Upper lobe of left lung (tissue), 6 donors: ENCODE data around the gene PCGF3. TPM values are rescaled to one million over a fixed set of nuclear protein-coding genes. Genes with fewer than 3 reads are reported as not detected.

Experiments used
- ATAC-seq, 2 donors: fragments of 200-7000 bp; cut with Tn5 transposase; one replicate each; pipeline ENCODE4 v1.9.1; 2022; ENCODE audit warnings: mild to moderate bottlenecking in 2 of 2, moderate library complexity in 2 of 2; ENCODE audit not compliant: low FRiP score in 2 of 2
- DNase-seq, 2 donors: peaks; one replicate each; pipeline ENCODE4 v3.0.0-alpha.2; 2019 to 2020
- H3K27ac ChIP-seq, 4 donors: fragments of 200-600 bp; sonication (generic); one replicate each; pipeline ENCODE4 v1.5.1; 2016 to 2019
- H3K27me3 ChIP-seq, 4 donors: fragments of 200-600 bp; sonication (generic); one replicate each; pipeline ENCODE4 v1.5.1; 2017 to 2019
- H3K36me3 ChIP-seq, 4 donors: fragments of 200-600 bp; sonication (generic); one replicate each; pipeline ENCODE4 v1.5.1; 2016 to 2019
- H3K4me1 ChIP-seq, 4 donors: fragments of 200-600 bp; sonication (generic); one replicate each; pipeline ENCODE4 v1.5.1; 2018 to 2019
- H3K4me3 ChIP-seq, 4 donors: fragments of 200-600 bp; sonication (generic); one replicate each; pipeline ENCODE4 v1.5.1; 2017 to 2019; ENCODE audit warnings: mild to moderate bottlenecking in 2 of 4, moderate library complexity in 1 of 4
- H3K9me3 ChIP-seq, 4 donors: fragments of 200-600 bp; sonication (generic); one replicate each; pipeline ENCODE4 v1.5.1; 2018 to 2019
- EP300 ChIP-seq, 4 donors: sonication (generic); formaldehyde crosslinking; IDR thresholded peaks; one replicate each; pipeline ENCODE4 v1.5.1; 2017; ENCODE audit warnings: antibody characterized with exemption in 4 of 4, control low read depth in 2 of 4
- POLR2A ChIP-seq, 4 donors: fragments of 450-650 bp; IDR thresholded peaks; one replicate each; pipeline ENCODE4 v1.5.1; 2016 to 2017; ENCODE audit warnings: antibody characterized with exemption in 4 of 4, mild to moderate bottlenecking in 2 of 4
- POLR2AphosphoS5 ChIP-seq, 2 donors: sonication (generic); formaldehyde crosslinking; IDR thresholded peaks; one replicate each; pipeline ENCODE4 v1.5.1; 2017; ENCODE audit warnings: antibody characterized with exemption in 2 of 2
- WGBS, 2 donors: methylation state at CpG; one replicate each; pipeline ENCODE4 v1.1.5; 2017 to 2018; 5-methylcytosine and 5-hydroxymethylcytosine counted together
- total RNA-seq, 6 donors: library from RNA; depleted of rRNA in 4 of 6; stranded (reverse); fragments of >200 nt in 4 of 6; gene quantifications; one replicate each; pipeline versions ENCODE4 v1.1.0 to v1.2.1, GENCODE V29; 2016 to 2021
- TF ChIP-seq, protein P1 (sequence below), 6 experiments: fragments of 450-650 bp in 4 of 6; fragments of 200-600 bp in 2 of 6; sonication (generic) in 2 of 6; IDR thresholded peaks; one replicate each; pipeline ENCODE4 v1.5.1; 2016 to 2019; ENCODE audit warnings: antibody characterized with exemption in 6 of 6
- donor health status: DM: no; HTN: no; CAD: no; lungs with moderate emphysema.
- donor health status: DM: no; HTN: yes; CAD: no; lungs with severe emphysema.

The PCGF3 gene
- total RNA-seq, 6 donors from 2014 or later: 36.4 to 150 (median 41.0) TPM

DNA sequence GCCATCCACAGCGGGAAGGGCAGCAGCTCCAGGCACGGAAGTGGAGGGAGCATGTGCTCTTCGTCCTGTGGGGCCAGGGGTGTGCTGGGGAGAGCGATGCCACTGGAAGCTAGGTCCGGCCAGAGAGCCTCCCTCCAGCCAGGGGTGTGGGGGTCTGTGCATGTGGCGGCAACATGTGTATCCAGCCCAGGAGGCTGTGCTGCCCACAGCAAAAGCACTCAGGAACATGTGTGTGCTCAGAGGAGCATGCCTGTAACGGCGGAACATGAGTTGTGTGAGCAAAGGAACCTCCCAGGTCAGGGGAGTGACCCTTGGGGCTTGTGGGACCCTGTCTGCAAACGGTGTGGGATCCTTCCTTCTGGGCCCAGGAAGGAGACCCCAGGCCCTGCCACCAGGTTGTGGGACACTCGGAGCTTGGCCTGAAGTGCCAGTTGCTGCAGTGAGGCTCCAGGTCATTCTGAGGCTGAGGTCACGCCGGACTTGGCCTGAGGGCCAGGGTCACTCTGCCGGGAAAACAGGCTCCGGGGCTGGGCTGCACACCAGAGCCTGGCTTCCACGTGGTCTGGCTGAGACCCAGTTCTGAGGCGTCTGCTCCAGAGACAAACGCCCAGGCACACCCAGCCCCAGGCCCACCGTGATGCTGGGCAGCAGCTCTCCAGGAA, 83.1 kb downstream of the PCGF3 start:
- peaks cover 0 to 50% (median 31%) of the 10 kb centered on the region in 4 donors for H3K27me3 ChIP-seq
- no peak overlapping the region for H3K4me3 ChIP-seq
- DNase-seq: no peak

DNA sequence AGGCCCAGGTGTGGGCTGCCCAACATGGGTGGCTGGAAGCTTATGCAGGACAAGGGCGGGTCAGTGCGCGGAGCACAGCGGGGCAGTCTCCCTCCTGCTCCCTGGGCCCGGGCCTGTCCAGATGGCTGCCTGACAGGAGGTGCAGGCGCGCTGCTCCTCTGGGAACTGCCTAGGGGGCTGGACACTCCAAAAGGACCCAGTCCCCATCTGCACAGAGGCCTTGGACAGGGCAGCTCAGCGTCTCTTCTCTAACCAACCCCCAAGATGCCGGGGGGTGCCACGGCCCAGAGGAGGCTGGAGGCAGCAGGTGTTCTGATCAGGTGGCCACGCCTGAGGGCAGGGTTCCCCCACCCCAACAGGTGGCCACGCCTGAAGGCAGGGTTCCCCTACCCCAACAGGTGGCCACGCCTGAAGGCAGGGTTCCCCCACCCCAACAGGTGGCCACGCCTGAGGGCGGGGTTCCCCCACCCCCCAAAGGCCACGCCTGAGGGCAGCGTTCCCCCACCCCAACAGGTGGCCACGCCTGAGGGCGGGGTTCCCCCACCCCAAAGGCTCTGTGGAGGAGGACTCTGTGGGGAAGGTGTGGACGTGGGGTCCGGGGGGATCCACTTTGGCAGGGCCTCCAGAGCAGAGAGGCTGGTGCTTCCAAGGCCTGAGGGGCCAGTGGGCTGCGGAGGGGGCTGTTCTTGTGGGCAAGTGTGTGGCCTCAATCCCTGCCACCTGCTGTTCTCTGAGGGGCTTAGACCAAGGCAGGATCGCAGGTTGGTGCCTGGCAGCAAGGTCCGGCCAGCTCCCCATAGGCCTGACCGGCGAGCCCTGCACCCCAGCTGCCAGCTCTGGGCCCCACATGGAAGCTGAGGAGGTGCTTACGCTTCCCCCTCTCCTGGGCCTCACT, 84.2 kb downstream of the PCGF3 start:
- ATAC-seq: no peak

More for the DNA sequence above, 83.1 kb downstream of the PCGF3 start:
- TF ChIP-seq, protein P1, sequence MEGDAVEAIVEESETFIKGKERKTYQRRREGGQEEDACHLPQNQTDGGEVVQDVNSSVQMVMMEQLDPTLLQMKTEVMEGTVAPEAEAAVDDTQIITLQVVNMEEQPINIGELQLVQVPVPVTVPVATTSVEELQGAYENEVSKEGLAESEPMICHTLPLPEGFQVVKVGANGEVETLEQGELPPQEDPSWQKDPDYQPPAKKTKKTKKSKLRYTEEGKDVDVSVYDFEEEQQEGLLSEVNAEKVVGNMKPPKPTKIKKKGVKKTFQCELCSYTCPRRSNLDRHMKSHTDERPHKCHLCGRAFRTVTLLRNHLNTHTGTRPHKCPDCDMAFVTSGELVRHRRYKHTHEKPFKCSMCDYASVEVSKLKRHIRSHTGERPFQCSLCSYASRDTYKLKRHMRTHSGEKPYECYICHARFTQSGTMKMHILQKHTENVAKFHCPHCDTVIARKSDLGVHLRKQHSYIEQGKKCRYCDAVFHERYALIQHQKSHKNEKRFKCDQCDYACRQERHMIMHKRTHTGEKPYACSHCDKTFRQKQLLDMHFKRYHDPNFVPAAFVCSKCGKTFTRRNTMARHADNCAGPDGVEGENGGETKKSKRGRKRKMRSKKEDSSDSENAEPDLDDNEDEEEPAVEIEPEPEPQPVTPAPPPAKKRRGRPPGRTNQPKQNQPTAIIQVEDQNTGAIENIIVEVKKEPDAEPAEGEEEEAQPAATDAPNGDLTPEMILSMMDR (IDR thresholded peaks at IDR 0.05): no peak
- no peak for TF ChIP-seq POLR2A (IDR thresholded peaks at IDR 0.05)
- no peak for TF ChIP-seq POLR2AphosphoS5 (IDR thresholded peaks at IDR 0.05)
- TF ChIP-seq EP300 (IDR thresholded peaks at IDR 0.05): no peak
- peaks cover 21 to 37% (median 25%) of the 10 kb centered on the region in 4 donors for H3K4me1 ChIP-seq
- no peak overlapping the region for H3K27ac ChIP-seq
- no peak for ATAC-seq
- no peaks in the 10 kb centered on the region for H3K9me3 ChIP-seq
- WGBS, 2 donors: 74 to 80% methylated on average over 8 to 12 of the region's 18 CpGs
- no peaks in the 10 kb centered on the region for H3K36me3 ChIP-seq

DNA sequence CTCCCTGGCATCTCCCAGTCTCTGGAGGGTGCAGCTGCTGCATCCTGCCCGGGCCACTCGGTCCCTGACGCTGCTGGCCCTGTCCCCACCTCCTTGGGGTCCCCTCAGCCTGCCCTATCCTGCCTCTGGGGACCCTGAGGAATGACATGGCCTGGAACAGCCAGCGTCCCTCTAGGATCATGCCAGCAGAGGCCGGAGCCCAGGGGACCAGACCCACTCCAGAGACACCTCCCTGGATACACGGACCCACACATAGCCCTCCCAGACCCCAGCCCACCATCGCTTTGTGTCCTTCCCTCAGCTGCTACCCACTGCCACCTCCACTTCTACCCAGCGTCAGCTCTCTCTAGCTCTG, 84.8 kb downstream of the PCGF3 start:
- Histone ChIP-seq H3K27me3 (peaks cover 5 to 57% (median 40%) of the 10 kb centered on the region in 4 donors), H3K9me3 (no peaks in the 10 kb centered on the region)

More for the DNA sequence above, 84.2 kb downstream of the PCGF3 start:
- Histone ChIP-seq H3K4me1 (peaks cover 23 to 38% (median 27%) of the 10 kb centered on the region in 4 donors), H3K9me3 (no peaks in the 10 kb centered on the region), H3K4me3 (no peak overlapping the region), H3K36me3 (no peaks in the 10 kb centered on the region), H3K27ac (no peak overlapping the region), H3K27me3 (peaks cover 2 to 57% (median 38%) of the 10 kb centered on the region in 4 donors)
- TF ChIP-seq POLR2A (IDR thresholded peaks at IDR 0.05) (no peak), POLR2AphosphoS5 (IDR thresholded peaks at IDR 0.05) (no peak), EP300 (IDR thresholded peaks at IDR 0.05) (no peak)
- TF ChIP-seq, protein P1 (IDR thresholded peaks at IDR 0.05): no peak
- no peak for DNase-seq
- 60 to 85% methylated on average over 2 to 17 of the region's 27 CpGs for WGBS, 2 donors

DNA sequence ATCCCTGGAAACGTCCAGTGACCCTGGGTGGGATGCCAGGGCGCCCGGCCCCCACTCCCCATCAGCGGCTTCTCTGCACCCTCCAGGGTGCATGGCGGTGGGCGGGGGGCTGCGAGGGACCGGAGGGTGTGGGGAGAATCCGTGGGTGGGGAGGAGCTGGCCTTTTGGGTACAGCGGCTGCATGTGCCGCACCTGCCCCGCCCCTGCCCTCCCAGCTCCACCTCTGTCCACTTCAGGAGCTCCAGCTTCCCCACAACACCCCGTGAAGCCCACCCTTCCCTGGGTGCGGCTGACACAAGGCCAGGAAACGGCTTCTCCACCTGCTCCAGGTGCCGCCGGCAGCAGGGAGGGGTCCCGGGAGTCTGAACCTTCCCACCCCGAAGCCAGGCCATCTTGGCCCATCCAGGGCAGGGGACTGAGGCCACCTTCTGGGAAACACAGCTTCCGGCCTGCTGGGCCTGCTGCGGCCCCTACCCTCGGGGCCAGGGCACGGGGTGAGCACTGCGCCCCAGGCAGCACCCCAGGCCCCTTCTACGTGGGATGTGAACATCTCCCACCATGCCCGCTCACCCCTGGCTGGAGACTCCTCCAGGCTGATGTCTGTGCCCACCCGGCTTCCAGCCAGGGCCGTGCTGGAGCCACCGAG, 85.7 kb downstream of the PCGF3 start:
- no peak for TF ChIP-seq POLR2A (IDR thresholded peaks at IDR 0.05)
- TF ChIP-seq POLR2AphosphoS5 (IDR thresholded peaks at IDR 0.05): no peak
- no peak for TF ChIP-seq EP300 (IDR thresholded peaks at IDR 0.05)
- TF ChIP-seq, protein P1 (IDR thresholded peaks at IDR 0.05): no peak
- Histone ChIP-seq H3K4me3 (no peak overlapping the region), H3K27me3 (peaks cover 5 to 55% (median 36%) of the 10 kb centered on the region in 4 donors), H3K4me1 (peaks cover 21 to 34% (median 22%) of the 10 kb centered on the region in 4 donors), H3K36me3 (no peaks in the 10 kb centered on the region), H3K27ac (no peak overlapping the region), H3K9me3 (no peaks in the 10 kb centered on the region)
- no peak for ATAC-seq
- WGBS, 2 donors: 67 to 83% methylated on average over 7 to 23 of the region's 29 CpGs
- peak in 1 of 2 donors; percentile 69 for DNase-seq

More for the DNA sequence above, 84.8 kb downstream of the PCGF3 start:
- ATAC-seq (no peak), DNase-seq (no peak)
- H3K36me3 ChIP-seq: no peaks in the 10 kb centered on the region
- TF ChIP-seq POLR2AphosphoS5 (IDR thresholded peaks at IDR 0.05) (no peak), POLR2A (IDR thresholded peaks at IDR 0.05) (no peak), EP300 (IDR thresholded peaks at IDR 0.05) (no peak)
- TF ChIP-seq, protein P1 (IDR thresholded peaks at IDR 0.05): no peak
- H3K4me1 ChIP-seq: peaks cover 28 to 38% (median 29%) of the 10 kb centered on the region in 4 donors
- H3K27ac ChIP-seq: no peak overlapping the region
- H3K4me3 ChIP-seq: no peak overlapping the region
- 56 to 74% methylated on average over 5 to 8 of the region's 8 CpGs for WGBS, 2 donors
